Measurements from ENCODE around the gene ZBED1.
"Not testable (repeated sequence)": the region's sequence is repeated elsewhere in the genome, so short reads cannot be mapped to it uniquely, and the experiment has no call there.

The ZBED1 gene

GRCh38 chrX:2521092-2521926 is 20.5 kb upstream of the ZBED1 start:
- in situ Hi-C loops (cut with HindIII; ENCODE audit: low pct_ligation_motif_present, low pct_unique_long_range_greater_than_20kb, low sequenced_read_pairs) = no loop called here
- no peak for DNase-seq

GRCh38 chrX:2520539-2520938 is 19.8 kb upstream of the ZBED1 start:
- DNase-seq = no peak
- in situ Hi-C loops (cut with HindIII; ENCODE audit: low pct_ligation_motif_present, low pct_unique_long_range_greater_than_20kb, low sequenced_read_pairs) = no loop called here

GRCh38 chrX:2519638-2520037 is 18.9 kb upstream of the ZBED1 start:
- in situ Hi-C loops (cut with HindIII; ENCODE audit: low pct_ligation_motif_present, low pct_unique_long_range_greater_than_20kb, low sequenced_read_pairs); DNase-seq: not testable (repeated sequence)

- in situ Hi-C loops (cut with HindIII; ENCODE audit: low pct_ligation_motif_present, low pct_unique_long_range_greater_than_20kb, low sequenced_read_pairs) = no loop called here
- no peak for DNase-seq
These were observed 16.3 kb upstream of the ZBED1 start for GRCh38 chrX:2517055-2517454.

GRCh38 chrX:2516623-2517022 is 15.8 kb upstream of the ZBED1 start:
- DNase-seq = no peak

GRCh38 chrX:2514131-2514530 is 13.4 kb upstream of the ZBED1 start:
- in situ Hi-C loops (cut with HindIII; ENCODE audit: low pct_ligation_motif_present, low pct_unique_long_range_greater_than_20kb, low sequenced_read_pairs) = no loop called here
- no peak for DNase-seq

More at GRCh38 chrX:2516623-2517022, 15.8 kb upstream of the ZBED1 start:
- in situ Hi-C loops (cut with HindIII; ENCODE audit: low pct_ligation_motif_present, low pct_unique_long_range_greater_than_20kb, low sequenced_read_pairs) = no loop called here

- no peak for DNase-seq
- in situ Hi-C loops (cut with HindIII; ENCODE audit: low pct_ligation_motif_present, low pct_unique_long_range_greater_than_20kb, low sequenced_read_pairs) = no loop called here
These were observed 12.4 kb upstream of the ZBED1 start for GRCh38 chrX:2513121-2513664.

- no peak for DNase-seq
- in situ Hi-C loops (cut with HindIII; ENCODE audit: low pct_ligation_motif_present, low pct_unique_long_range_greater_than_20kb, low sequenced_read_pairs) = no loop called here
These were observed 11.7 kb upstream of the ZBED1 start for GRCh38 chrX:2512501-2512900.

- DNase-seq = no peak
These were observed 10.6 kb upstream of the ZBED1 start for GRCh38 chrX:2511326-2511725.

GRCh38 chrX:2508648-2509335 is 8.0 kb upstream of the ZBED1 start:
- no peak for DNase-seq
- in situ Hi-C loops (cut with HindIII; ENCODE audit: low pct_ligation_motif_present, low pct_unique_long_range_greater_than_20kb, low sequenced_read_pairs) = no loop called here

More at GRCh38 chrX:2511326-2511725, 10.6 kb upstream of the ZBED1 start:
- in situ Hi-C loops (cut with HindIII; ENCODE audit: low pct_ligation_motif_present, low pct_unique_long_range_greater_than_20kb, low sequenced_read_pairs) = no loop called here

GRCh38 chrX:2507904-2508627 is 7.3 kb upstream of the ZBED1 start:
- no peak for DNase-seq
- in situ Hi-C loops (cut with HindIII; ENCODE audit: low pct_ligation_motif_present, low pct_unique_long_range_greater_than_20kb, low sequenced_read_pairs) = no loop called here

- DNase-seq = no peak
- in situ Hi-C loops (cut with HindIII; ENCODE audit: low pct_ligation_motif_present, low pct_unique_long_range_greater_than_20kb, low sequenced_read_pairs) = no loop called here
These were observed 6.4 kb upstream of the ZBED1 start for GRCh38 chrX:2507196-2507595.

GRCh38 chrX:2505341-2505740 is 4.6 kb upstream of the ZBED1 start:
- DNase-seq; in situ Hi-C loops (cut with HindIII; ENCODE audit: low pct_ligation_motif_present, low pct_unique_long_range_greater_than_20kb, low sequenced_read_pairs): not testable (repeated sequence)

- DNase-seq = no peak
- in situ Hi-C loops (cut with HindIII; ENCODE audit: low pct_ligation_motif_present, low pct_unique_long_range_greater_than_20kb, low sequenced_read_pairs) = no loop called here
These were observed 4.0 kb upstream of the ZBED1 start for GRCh38 chrX:2504706-2505332.

GRCh38 chrX:2503591-2504500 is 3.1 kb upstream of the ZBED1 start:
- no peak for DNase-seq
- in situ Hi-C loops (cut with HindIII; ENCODE audit: low pct_ligation_motif_present, low pct_unique_long_range_greater_than_20kb, low sequenced_read_pairs) = no loop called here

GRCh38 chrX:2502668-2503519 is 2.1 kb upstream of the ZBED1 start:
- DNase-seq = no peak
- in situ Hi-C loops (cut with HindIII; ENCODE audit: low pct_ligation_motif_present, low pct_unique_long_range_greater_than_20kb, low sequenced_read_pairs) = no loop called here

GRCh38 chrX:2502120-2502667 is 1.4 kb upstream of the ZBED1 start:
- in situ Hi-C loops (cut with HindIII; ENCODE audit: low pct_ligation_motif_present, low pct_unique_long_range_greater_than_20kb, low sequenced_read_pairs) = no loop called here
- DNase-seq = no peak
